Kidney (tissue), 14 donors: ENCODE data around the gene SNX8. TPM values are rescaled to one million over a fixed set of nuclear protein-coding genes. Genes with fewer than 3 reads are reported as not detected.

Source experiments
- DNase-seq, 5 donors: peaks; one replicate each; pipeline ENCODE4 v3.0.0-alpha.2; 2013 to 2020
- FAIRE-seq: peaks from 2 replicates; lab custom pipeline; 2012; peaks lifted over from hg19 to GRCh38; lab: Jason Lieb, UNC
- H3K27ac ChIP-seq, 2 donors: one replicate each; pipeline ENCODE4 v1.7.0; 2013; ENCODE audit warnings: low read depth in 2 of 2, low read length in 2 of 2, inconsistent platforms in 1 of 2
- H3K27me3 ChIP-seq: one replicate; pipeline ENCODE4 v1.7.1; 2013; ENCODE audit warnings: low read length, inconsistent platforms; ENCODE audit not compliant: control insufficient read depth, insufficient read depth
- H3K36me3 ChIP-seq, 3 donors: one replicate each; pipeline versions ENCODE4 v1.7.0 to v1.7.1; 2013; ENCODE audit warnings: low read length in 3 of 3, control low read depth in 1 of 3, inconsistent platforms in 1 of 3; ENCODE audit not compliant: insufficient read depth in 3 of 3, control insufficient read depth in 2 of 3
- H3K4me1 ChIP-seq, 3 donors: one replicate each; pipeline versions ENCODE4 v1.7.0 to v1.7.1; 2013; ENCODE audit warnings: low read length in 3 of 3, inconsistent platforms in 1 of 3, low read depth in 1 of 3; ENCODE audit not compliant: control insufficient read depth in 2 of 3, insufficient read depth in 2 of 3
- H3K4me3 ChIP-seq, 3 donors: one replicate each; pipeline versions ENCODE4 v1.7.0 to v1.8.1; 2013; ENCODE audit warnings: low read length in 3 of 3, control low read depth in 1 of 3, inconsistent platforms in 1 of 3
- H3K9ac ChIP-seq, 3 donors: one replicate each; pipeline versions ENCODE4 v1.7.0 to v1.7.1; 2013; ENCODE audit warnings: low read length in 3 of 3, control low read depth in 1 of 3, inconsistent platforms in 1 of 3
- H3K9me3 ChIP-seq, 3 donors: one replicate each; pipeline versions ENCODE4 v1.7.0 to v1.7.1; 2013; ENCODE audit warnings: low read length in 3 of 3, control low read depth in 1 of 3, inconsistent platforms in 1 of 3; ENCODE audit not compliant: control insufficient read depth in 2 of 3, insufficient read depth in 1 of 3
- intact Hi-C: fragments of 100-400 bp; cut with DNase I; formaldehyde crosslinking; loops from one replicate; pipeline ENCODE4 v1.11.1; 2022
- polyA plus RNA-seq: library from polyadenylated mRNA; stranded (reverse); fragments of 350-450 nt; fragmentation: Illumina TruSeq; extraction: RNeasy Lipid Tissue Mini Kit (QIAGEN cat#74804); gene quantifications from one replicate; pipeline ENCODE4 v1.2.3, GENCODE V29; 2014; ENCODE audit warnings: low read depth, low replicate concordance; ENCODE audit not compliant: insufficient read depth
- total RNA-seq: library from RNA; stranded (reverse); fragmentation: NEBNext Ultra II Directional; extraction: Animal tissue kit (Norgen Biotek cat#: 25700); gene quantifications from one replicate; pipeline ENCODE4 v1.2.1, GENCODE V29; 2021
- TF ChIP-seq, protein P1 (sequence below): IDR thresholded peaks from 3 replicates; pipeline ENCODE4 v1.5.1; 2012; ENCODE audit warnings: mild to moderate bottlenecking, moderate library complexity, borderline replicate concordance; ENCODE audit not compliant: insufficient read depth; ENCODE audit errors: extremely low read depth
- donor health status: control.
- donor health status: control.
- donor health status: control.
- donor health status: control.
- donor health status: control.
- donor health status: DM: yes; HTN: yes; CAD: no.
- donor health status: Normal renal cell carcinoma (clear cell type).

The SNX8 gene
- total and polyA plus RNA-seq, 2 donors from 2014 or later: 28.7 to 38.6 TPM

DNA sequence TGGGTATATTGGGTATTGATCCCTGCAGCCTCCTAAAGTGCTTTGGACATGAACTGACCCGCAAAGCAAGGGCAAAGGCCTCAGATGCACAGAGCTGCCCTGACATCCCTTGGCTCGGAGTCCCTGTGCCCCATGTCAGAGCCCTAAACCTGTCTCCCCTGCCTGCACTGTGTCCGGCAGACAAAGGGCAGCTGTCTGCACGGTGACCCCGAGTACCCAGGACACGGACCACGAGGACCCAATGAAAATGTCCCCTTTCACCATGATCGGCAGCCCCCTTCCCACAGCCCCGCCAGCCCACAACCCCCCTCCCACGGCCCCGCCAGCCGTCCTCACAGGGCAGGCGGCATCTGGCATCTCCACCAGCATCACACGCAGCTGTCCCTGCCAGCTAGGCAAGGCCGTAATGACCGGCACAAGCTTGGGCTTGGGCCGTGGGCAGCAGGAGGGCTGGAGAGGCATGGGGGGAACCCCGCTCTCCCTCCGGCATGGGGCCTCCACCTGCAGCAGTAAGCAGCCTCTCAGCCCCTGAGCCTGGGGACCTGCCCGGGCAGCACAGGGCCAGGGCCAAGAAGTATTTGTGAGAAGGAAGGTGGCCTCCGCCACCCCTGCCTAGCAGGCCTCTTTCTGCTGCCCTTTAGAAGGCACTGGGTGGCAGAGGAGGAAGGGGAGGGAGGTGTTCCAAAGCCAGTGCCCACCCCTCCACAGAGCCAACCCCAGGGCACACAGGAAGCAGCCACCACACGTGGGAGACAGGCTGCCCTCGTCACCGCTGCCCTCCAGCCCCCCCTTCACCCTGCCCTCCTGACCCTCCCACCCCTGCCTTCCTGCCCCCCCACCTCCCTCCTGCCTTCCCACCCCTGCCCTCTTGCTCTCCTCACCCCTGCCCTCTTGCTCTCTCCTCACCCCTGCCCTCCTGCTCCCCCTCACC is 62.1 kb downstream of the SNX8 start:
- H3K36me3 ChIP-seq: no peaks in the 10 kb centered on the region
- intact Hi-C loops: no loop called here
- no peaks in the 10 kb centered on the region for H3K27me3 ChIP-seq
- H3K9me3 ChIP-seq: no peaks in the 10 kb centered on the region
- TF ChIP-seq, protein P1, sequence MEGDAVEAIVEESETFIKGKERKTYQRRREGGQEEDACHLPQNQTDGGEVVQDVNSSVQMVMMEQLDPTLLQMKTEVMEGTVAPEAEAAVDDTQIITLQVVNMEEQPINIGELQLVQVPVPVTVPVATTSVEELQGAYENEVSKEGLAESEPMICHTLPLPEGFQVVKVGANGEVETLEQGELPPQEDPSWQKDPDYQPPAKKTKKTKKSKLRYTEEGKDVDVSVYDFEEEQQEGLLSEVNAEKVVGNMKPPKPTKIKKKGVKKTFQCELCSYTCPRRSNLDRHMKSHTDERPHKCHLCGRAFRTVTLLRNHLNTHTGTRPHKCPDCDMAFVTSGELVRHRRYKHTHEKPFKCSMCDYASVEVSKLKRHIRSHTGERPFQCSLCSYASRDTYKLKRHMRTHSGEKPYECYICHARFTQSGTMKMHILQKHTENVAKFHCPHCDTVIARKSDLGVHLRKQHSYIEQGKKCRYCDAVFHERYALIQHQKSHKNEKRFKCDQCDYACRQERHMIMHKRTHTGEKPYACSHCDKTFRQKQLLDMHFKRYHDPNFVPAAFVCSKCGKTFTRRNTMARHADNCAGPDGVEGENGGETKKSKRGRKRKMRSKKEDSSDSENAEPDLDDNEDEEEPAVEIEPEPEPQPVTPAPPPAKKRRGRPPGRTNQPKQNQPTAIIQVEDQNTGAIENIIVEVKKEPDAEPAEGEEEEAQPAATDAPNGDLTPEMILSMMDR: no peak
- H3K9ac ChIP-seq: no peak overlapping the region
- H3K27ac ChIP-seq: no peak overlapping the region
- DNase-seq (no peak), FAIRE-seq (no peak)
- H3K4me1 ChIP-seq: peaks cover 0 to 2% (median 0%) of the 10 kb centered on the region in 3 donors
- H3K4me3 ChIP-seq: no peak overlapping the region

- no peak overlapping the region for H3K4me3 ChIP-seq
- H3K9ac ChIP-seq: no peak overlapping the region
- TF ChIP-seq, protein P1: no peak
- intact Hi-C loops: no loop called here
- no peaks in the 10 kb centered on the region for H3K36me3 ChIP-seq
- H3K9me3 ChIP-seq: no peaks in the 10 kb centered on the region
- H3K27ac ChIP-seq: no peak overlapping the region
- DNase-seq (no peak), FAIRE-seq (no peak)
- H3K4me1 ChIP-seq: peaks cover 0 to 2% (median 0%) of the 10 kb centered on the region in 3 donors
- H3K27me3 ChIP-seq: no peaks in the 10 kb centered on the region
Observed at GRCh38 chr7:2251381-2251780, 62.9 kb downstream of the SNX8 start.

GRCh38 chr7:2249744-2250323 is 64.4 kb downstream of the SNX8 start:
- intact Hi-C loops: no loop called here
- H3K27me3 ChIP-seq: no peaks in the 10 kb centered on the region
- H3K4me1 ChIP-seq: peaks cover 0 to 2% (median 0%) of the 10 kb centered on the region in 3 donors
- H3K9ac ChIP-seq: no peak overlapping the region
- H3K27ac ChIP-seq: no peak overlapping the region
- DNase-seq: no peak
- no peak overlapping the region for H3K4me3 ChIP-seq
- TF ChIP-seq, protein P1: no peak
- H3K9me3 ChIP-seq: no peaks in the 10 kb centered on the region
- FAIRE-seq: no peak
- no peaks in the 10 kb centered on the region for H3K36me3 ChIP-seq
